ENCODE data around the gene SMIM1.

The SMIM1 gene

DNA sequence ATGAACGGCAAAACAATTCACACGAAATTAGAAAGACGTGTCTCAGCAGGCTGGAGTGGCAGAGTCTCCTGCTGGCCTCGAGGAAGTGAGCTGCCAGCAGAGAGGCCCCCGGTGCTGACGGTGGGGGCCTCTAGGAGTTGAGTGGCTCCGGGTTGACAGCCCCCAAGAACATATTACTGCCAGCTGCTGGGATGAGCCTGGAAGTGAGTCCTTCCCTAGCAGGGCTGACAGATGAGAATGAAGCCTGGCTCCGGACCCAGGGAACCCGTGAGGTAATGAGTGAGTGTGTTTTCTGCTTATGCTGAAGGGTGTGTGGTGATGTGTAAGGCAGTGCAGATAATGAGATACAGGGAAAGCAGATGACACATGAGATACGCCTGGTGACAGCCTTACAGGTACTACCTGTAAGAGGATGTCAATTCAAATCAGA, 47.2 kb downstream of the SMIM1 start:
- no peak for TF ChIP-seq CTCF (IDR thresholded peaks at IDR 0.05; ENCODE audit: low read depth, low read length)
- DNase-seq (ENCODE audit: extremely low read depth, low read depth) = no peak

DNA sequence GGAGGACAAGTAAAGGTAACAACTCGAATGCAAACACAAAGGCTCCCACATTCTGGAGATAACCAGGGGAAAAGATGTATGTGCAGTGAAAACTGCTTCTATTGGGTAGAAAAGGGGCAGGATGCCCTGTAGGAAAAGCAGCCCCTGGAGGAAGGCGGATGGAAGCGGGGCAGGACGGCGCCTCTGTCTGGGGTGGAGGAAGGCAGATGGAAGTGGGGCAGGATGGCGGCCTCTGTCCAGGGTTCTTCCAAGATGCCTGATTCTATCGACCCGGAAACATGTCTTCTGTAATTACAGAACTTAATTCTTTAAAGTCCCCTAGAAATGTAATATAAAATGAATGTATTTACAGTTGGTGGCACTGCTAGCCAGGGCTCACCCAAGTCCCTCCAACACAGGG, 47.8 kb downstream of the SMIM1 start:
- no peak for TF ChIP-seq CTCF (IDR thresholded peaks at IDR 0.05; ENCODE audit: low read depth, low read length)
- no peak for DNase-seq (ENCODE audit: extremely low read depth, low read depth)

GRCh38 chr1:3821004-3821403, 48.5 kb downstream of the SMIM1 start:
- no peak for DNase-seq (ENCODE audit: extremely low read depth, low read depth)
- TF ChIP-seq CTCF (IDR thresholded peaks at IDR 0.05; ENCODE audit: low read depth, low read length) = no peak

GRCh38 chr1:3821447-3821846, 48.9 kb downstream of the SMIM1 start:
- no peak for DNase-seq (ENCODE audit: extremely low read depth, low read depth)
- TF ChIP-seq CTCF (IDR thresholded peaks at IDR 0.05; ENCODE audit: low read depth, low read length) = no peak

DNA sequence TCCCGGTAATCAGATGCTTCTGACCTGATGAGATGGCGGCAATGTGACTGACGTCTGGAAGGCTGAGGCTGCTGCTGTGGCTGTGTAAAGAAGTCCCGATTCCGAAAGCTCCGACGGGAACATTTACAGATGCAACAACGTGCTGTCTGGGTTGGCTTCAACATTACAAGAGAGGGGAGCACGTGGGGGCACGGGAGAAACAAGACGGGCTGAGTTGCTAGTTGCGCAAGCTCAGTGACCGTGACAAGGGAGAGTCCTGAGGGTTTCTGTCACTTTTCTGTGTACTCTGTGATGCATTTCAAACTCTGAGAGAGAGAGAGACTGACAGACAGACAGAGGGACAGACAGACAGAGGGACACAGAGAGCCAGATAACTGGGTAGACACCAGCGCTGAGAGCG, 49.4 kb downstream of the SMIM1 start:
- TF ChIP-seq CTCF (IDR thresholded peaks at IDR 0.05; ENCODE audit: low read depth, low read length) = no peak
- no peak for DNase-seq (ENCODE audit: extremely low read depth, low read depth)

GRCh38 chr1:3822421-3822820, 49.9 kb downstream of the SMIM1 start:
- TF ChIP-seq CTCF (IDR thresholded peaks at IDR 0.05; ENCODE audit: low read depth, low read length) = no peak
- DNase-seq (ENCODE audit: extremely low read depth, low read depth) = no peak

GRCh38 chr1:3824650-3825049, 52.1 kb downstream of the SMIM1 start:
- no peak for DNase-seq (ENCODE audit: extremely low read depth, low read depth)
- TF ChIP-seq CTCF (IDR thresholded peaks at IDR 0.05; ENCODE audit: low read depth, low read length) = no peak
